DOHH2 (cell line): ENCODE measurements around the gene DNAJB14.

Experiments used
- H3F3A ChIP-seq: fragments of 200-600 bp; sonication (generic), shearing (Covaris generic); 2 replicates; pipeline ENCODE4 v1.6.0; 2016; ENCODE audit warnings: antibody characterized with exemption, mild to moderate bottlenecking; ENCODE audit not compliant: control insufficient read depth, insufficient read depth
- H3K27ac ChIP-seq: fragments of 200-600 bp; sonication (generic); 2 replicates; pipeline ENCODE4 v1.5.1; 2014; ENCODE audit warnings: low read depth, mild to moderate bottlenecking, low read length, moderate library complexity
- H3K27me3 ChIP-seq: fragments of 200-600 bp; sonication (generic); 2 replicates; pipeline ENCODE4 v1.6.1; 2014; ENCODE audit warnings: mild to moderate bottlenecking, low read length, mixed read lengths; ENCODE audit not compliant: control insufficient read depth
- H3K36me3 ChIP-seq: fragments of 200-600 bp; sonication (generic); 2 replicates; pipeline ENCODE4 v1.6.1; 2014; ENCODE audit warnings: mild to moderate bottlenecking, low read length, moderate library complexity, mixed read lengths; ENCODE audit not compliant: control insufficient read depth
- H3K4me1 ChIP-seq: fragments of 200-600 bp; sonication (generic); 2 replicates; pipeline ENCODE4 v1.6.1; 2014; ENCODE audit warnings: mild to moderate bottlenecking, low read length, mixed read lengths; ENCODE audit not compliant: control insufficient read depth
- H3K4me2 ChIP-seq: fragments of 200-600 bp; sonication (generic); 2 replicates; pipeline ENCODE4 v1.6.0; 2014; ENCODE audit warnings: mild to moderate bottlenecking, low read length, moderate library complexity
- H3K4me3 ChIP-seq: fragments of 200-600 bp; sonication (generic); 2 replicates; pipeline ENCODE4 v1.5.1; 2014; ENCODE audit warnings: mild to moderate bottlenecking, low read length, mixed read lengths
- H3K79me2 ChIP-seq: fragments of 200-600 bp; sonication (generic); 2 replicates; pipeline ENCODE4 v1.6.1; 2014; ENCODE audit warnings: mild to moderate bottlenecking, low read length, mixed read lengths; ENCODE audit not compliant: control insufficient read depth
- H3K9me2 ChIP-seq: fragments of 200-600 bp; sonication (generic); replicated peaks from 2 replicates; pipeline ENCODE4 v1.6.1; 2014; ENCODE audit warnings: mild to moderate bottlenecking, low read length, mixed read lengths; ENCODE audit not compliant: control insufficient read depth
- H3K9me3 ChIP-seq: fragments of 200-600 bp; sonication (generic); 2 replicates; pipeline ENCODE4 v1.6.1; 2014; ENCODE audit warnings: antibody characterized with exemption, low read length, mixed read lengths; ENCODE audit not compliant: control insufficient read depth, insufficient read depth
- H4K20me1 ChIP-seq: fragments of 200-600 bp; sonication (generic); 2 replicates; pipeline ENCODE4 v1.6.0; 2014; ENCODE audit warnings: low read depth, mild to moderate bottlenecking, antibody characterized with exemption, low read length, moderate library complexity; ENCODE audit not compliant: control insufficient read depth, insufficient read depth
- EZH2phosphoT487 ChIP-seq: fragments of 200-600 bp; sonication (generic); IDR thresholded peaks from 2 replicates; pipeline ENCODE4 v1.6.1; 2017; ENCODE audit warnings: borderline replicate concordance, mild to moderate bottlenecking, antibody characterized with exemption, low read length, moderate library complexity, mixed read lengths
- TF ChIP-seq, protein P1 (sequence below): fragments of 200-600 bp; sonication (generic); IDR thresholded peaks from one replicate; pipeline ENCODE4 v1.5.1; 2014; ENCODE audit warnings: antibody characterized with exemption, mild to moderate bottlenecking, low read depth, low read length; ENCODE audit not compliant: poor library complexity, severe bottlenecking

DNAJB14 gene

DNA sequence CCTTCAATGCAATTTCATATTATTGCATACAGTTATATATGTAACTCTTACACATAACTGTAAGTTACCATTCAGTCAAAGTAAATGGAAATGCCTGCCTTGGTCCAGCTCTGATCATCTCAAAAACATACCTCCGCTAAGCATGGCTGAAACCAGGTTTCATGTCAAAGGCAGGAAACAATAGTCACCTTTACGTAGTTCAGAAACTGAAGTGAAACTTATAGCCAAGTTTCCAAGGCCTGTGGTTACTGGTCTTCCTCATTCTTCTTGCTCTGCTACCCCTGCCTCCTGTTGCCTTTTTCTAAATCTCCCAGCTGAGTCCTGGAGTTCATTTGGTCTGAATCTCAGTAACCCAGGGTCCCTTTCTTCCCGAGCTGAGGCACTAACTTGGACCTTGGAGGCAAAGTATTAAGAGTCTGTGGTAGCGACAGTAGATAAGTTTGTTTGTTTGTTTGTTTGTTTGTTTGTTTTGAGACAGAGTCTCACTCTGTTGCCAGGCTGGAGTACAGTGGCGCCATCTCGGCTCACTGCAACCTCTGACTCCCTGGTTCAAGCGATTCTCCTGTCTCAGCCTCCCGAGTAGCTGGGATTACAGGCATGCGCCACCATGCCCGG is 98.9 kb downstream of the DNAJB14 start:
- H3K9me3 ChIP-seq = no peaks in the 10 kb centered on the region
- H3K27me3 ChIP-seq = no peaks in the 10 kb centered on the region
- H3K27ac ChIP-seq = peak overlapping the region; percentile 72
- peaks cover 62% of the 10 kb centered on the region for H3K36me3 ChIP-seq
- peak overlapping the region; percentile 55 for H3K4me3 ChIP-seq
- H4K20me1 ChIP-seq = no peaks in the 10 kb centered on the region; the same call in 1 of the 2 replicates
- H3K9me2 ChIP-seq = no peaks in the 10 kb centered on the region
- H3K4me2 ChIP-seq = peak overlapping the region; percentile 61
- no peaks in the 10 kb centered on the region for H3K79me2 ChIP-seq
- H3F3A ChIP-seq = peaks cover 5% of the 10 kb centered on the region; the same call in 1 of the 2 replicates
- H3K4me1 ChIP-seq = peaks cover 60% of the 10 kb centered on the region
- TF ChIP-seq, protein P1, sequence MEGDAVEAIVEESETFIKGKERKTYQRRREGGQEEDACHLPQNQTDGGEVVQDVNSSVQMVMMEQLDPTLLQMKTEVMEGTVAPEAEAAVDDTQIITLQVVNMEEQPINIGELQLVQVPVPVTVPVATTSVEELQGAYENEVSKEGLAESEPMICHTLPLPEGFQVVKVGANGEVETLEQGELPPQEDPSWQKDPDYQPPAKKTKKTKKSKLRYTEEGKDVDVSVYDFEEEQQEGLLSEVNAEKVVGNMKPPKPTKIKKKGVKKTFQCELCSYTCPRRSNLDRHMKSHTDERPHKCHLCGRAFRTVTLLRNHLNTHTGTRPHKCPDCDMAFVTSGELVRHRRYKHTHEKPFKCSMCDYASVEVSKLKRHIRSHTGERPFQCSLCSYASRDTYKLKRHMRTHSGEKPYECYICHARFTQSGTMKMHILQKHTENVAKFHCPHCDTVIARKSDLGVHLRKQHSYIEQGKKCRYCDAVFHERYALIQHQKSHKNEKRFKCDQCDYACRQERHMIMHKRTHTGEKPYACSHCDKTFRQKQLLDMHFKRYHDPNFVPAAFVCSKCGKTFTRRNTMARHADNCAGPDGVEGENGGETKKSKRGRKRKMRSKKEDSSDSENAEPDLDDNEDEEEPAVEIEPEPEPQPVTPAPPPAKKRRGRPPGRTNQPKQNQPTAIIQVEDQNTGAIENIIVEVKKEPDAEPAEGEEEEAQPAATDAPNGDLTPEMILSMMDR = no peak
- no peak for TF ChIP-seq EZH2phosphoT487

DNA sequence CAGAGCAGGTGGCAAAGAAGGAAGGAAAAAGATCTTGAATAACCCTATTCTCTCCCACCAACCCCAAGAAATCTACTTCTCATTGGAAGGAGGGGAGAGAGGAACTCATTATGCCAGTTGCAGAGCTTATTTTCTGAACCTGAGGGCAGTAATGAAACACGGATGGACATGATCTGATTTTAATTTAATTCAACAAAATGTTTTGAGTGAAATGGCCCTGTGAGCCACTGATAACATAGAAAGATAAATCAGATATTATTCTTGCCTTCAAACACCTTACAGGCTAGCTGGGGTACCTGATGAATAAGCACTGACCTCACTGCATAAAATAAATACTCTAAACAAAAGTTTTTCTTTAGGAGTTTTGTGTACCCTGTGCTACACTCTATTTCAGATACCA is 99.5 kb downstream of the DNAJB14 start:
- Histone ChIP-seq H3K4me1 (peaks cover 60% of the 10 kb centered on the region), H3K36me3 (peaks cover 63% of the 10 kb centered on the region), H3K27ac (peak overlapping the region; percentile 72), H4K20me1 (no peaks in the 10 kb centered on the region; the same call in 1 of the 2 replicates), H3K27me3 (no peaks in the 10 kb centered on the region), H3K4me3 (peak overlapping the region; percentile 55), H3K9me2 (no peaks in the 10 kb centered on the region), H3K79me2 (no peaks in the 10 kb centered on the region), H3K4me2 (peak overlapping the region; percentile 61), H3F3A (peaks cover 5% of the 10 kb centered on the region; the same call in 1 of the 2 replicates), H3K9me3 (no peaks in the 10 kb centered on the region)
- TF ChIP-seq, protein P1 = no peak
- TF ChIP-seq EZH2phosphoT487 = no peak
